ENCODE results near the gene PCOLCE2. TPM values are rescaled to one million over a fixed set of nuclear protein-coding genes. Genes with fewer than 3 reads are reported as not detected.

Gene PCOLCE2
- total RNA-seq, 1 donor from 2014 or later: 1.8 TPM

DNA sequence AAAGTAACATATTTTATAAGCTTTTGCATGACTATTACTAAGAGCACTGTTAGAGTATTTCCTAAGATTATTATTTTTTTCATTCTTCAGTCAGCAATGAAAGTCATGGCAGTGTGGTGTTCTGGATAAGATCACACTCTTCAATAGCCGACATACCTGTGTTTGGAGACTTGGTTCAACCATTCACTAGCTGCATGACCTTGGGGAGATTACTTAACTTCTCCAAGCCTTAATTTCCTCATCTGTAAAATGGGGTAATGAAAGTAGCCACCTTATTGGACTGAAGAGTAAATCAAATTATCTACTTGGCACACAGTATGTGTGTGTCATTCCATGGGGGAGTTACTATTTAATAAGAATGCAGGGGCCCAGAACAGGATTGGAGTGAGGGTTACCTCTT, 24.5 kb upstream of the PCOLCE2 start:
- H3K36me3 Mint-ChIP-seq (ENCODE audit: low read depth, unreplicated experiment): no peaks in the 10 kb centered on the region
- TF ChIP-seq CTCF (IDR thresholded peaks at IDR 0.05; ENCODE audit: unreplicated experiment): no peak
- DNase-seq (ENCODE audit: low spot score): no peak
- peaks cover 3% of the 10 kb centered on the region for H3K27me3 Mint-ChIP-seq (ENCODE audit: unreplicated experiment)
- H3K9me3 Mint-ChIP-seq (ENCODE audit: unreplicated experiment): no peaks in the 10 kb centered on the region
- peaks cover 9% of the 10 kb centered on the region for H3K4me1 Mint-ChIP-seq (ENCODE audit: unreplicated experiment)
- H3K27ac Mint-ChIP-seq (ENCODE audit: unreplicated experiment): no peak overlapping the region
- H3K4me3 Mint-ChIP-seq (ENCODE audit: unreplicated experiment): no peak overlapping the region

DNA sequence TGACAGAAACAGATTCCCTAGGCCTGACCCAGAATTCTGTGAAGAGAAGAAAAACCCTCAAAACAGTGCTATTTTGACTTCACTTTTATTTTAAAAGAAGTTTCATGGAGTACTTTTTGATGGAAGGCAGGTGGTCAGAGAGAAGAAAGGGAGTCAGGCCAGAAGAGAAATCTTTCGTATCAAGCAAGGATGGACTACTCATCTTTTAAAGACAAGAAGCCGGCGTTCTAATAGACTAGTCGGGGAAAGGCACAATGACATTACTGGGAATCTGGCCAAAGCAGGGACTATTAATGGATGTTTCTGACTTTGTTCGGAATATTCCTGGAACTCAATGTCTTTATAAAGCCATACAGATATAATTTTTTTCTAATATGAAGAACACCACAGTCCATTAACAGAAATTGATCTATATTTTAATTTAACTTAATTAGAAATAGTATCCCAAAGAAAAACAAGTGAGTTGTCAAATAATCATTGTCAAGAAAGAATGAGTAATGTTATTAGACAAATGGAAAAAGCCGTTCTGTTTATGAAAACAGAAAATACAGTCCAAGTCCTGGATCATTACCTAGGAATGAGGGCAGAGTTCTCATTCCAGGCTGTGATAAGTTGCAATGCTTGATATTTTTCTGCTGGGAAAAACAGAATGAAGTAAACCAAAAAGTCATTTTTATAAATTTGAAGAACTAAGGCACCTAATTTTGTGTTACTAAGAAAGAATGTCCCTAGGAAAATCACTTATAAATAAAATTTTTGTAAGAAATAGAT, 23.7 kb upstream of the PCOLCE2 start:
- H3K4me1 Mint-ChIP-seq (ENCODE audit: unreplicated experiment): peaks cover 9% of the 10 kb centered on the region
- no peak overlapping the region for H3K4me3 Mint-ChIP-seq (ENCODE audit: unreplicated experiment)
- no peaks in the 10 kb centered on the region for H3K9me3 Mint-ChIP-seq (ENCODE audit: unreplicated experiment)
- H3K36me3 Mint-ChIP-seq (ENCODE audit: low read depth, unreplicated experiment): no peaks in the 10 kb centered on the region
- DNase-seq (ENCODE audit: low spot score): no peak
- peaks cover 3% of the 10 kb centered on the region for H3K27me3 Mint-ChIP-seq (ENCODE audit: unreplicated experiment)
- H3K27ac Mint-ChIP-seq (ENCODE audit: unreplicated experiment): no peak overlapping the region
- TF ChIP-seq CTCF (IDR thresholded peaks at IDR 0.05; ENCODE audit: unreplicated experiment): no peak

DNA sequence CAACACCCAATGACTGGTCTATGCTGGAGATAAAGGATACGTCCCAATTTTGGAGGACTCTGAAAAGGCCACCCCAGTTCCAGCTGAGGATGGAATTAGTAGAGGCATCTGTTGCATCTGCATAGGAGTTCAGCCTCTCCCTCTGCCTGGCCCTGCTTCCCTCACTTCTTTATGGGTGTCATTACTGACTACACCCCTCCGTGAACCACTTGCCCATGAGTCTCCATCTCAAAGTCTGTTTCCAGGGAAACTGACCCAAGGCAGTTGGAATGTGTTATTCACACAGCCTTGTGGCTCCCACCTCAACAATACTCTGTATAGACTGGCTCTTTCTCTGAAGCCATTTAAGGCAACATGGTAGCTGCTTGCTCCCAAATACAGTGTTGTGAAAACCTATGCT, 21.4 kb upstream of the PCOLCE2 start:
- H3K4me3 Mint-ChIP-seq (ENCODE audit: unreplicated experiment): no peak overlapping the region
- no peaks in the 10 kb centered on the region for H3K9me3 Mint-ChIP-seq (ENCODE audit: unreplicated experiment)
- no peak for TF ChIP-seq CTCF (IDR thresholded peaks at IDR 0.05; ENCODE audit: unreplicated experiment)

DNA sequence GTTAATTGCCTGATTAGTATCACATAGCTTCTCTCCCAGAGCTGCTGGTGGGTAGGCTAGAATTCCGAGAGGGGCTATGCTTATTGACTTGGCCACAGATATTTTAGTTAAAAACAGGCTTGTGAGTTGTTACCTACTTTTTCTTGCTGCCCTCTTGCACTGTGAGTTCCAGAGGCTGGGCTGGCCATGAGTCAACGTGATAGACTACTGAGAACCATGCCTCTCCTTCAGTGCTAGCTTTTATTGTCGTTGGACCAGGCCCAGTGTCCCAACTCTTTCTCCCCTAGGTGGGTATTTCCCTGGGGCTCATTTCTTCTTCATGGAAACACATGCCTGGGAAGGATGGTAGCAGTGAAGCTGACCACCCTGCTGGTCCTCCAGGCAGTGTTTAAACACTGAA, 20.4 kb upstream of the PCOLCE2 start:
- H3K9me3 Mint-ChIP-seq (ENCODE audit: unreplicated experiment): no peaks in the 10 kb centered on the region
- no peaks in the 10 kb centered on the region for H3K36me3 Mint-ChIP-seq (ENCODE audit: low read depth, unreplicated experiment)
- no peak for DNase-seq (ENCODE audit: low spot score)
- no peak overlapping the region for H3K27ac Mint-ChIP-seq (ENCODE audit: unreplicated experiment)
- no peak overlapping the region for H3K4me3 Mint-ChIP-seq (ENCODE audit: unreplicated experiment)
- H3K4me1 Mint-ChIP-seq (ENCODE audit: unreplicated experiment): peaks cover 9% of the 10 kb centered on the region
- no peaks in the 10 kb centered on the region for H3K27me3 Mint-ChIP-seq (ENCODE audit: unreplicated experiment)
- TF ChIP-seq CTCF (IDR thresholded peaks at IDR 0.05; ENCODE audit: unreplicated experiment): no peak

More for the DNA sequence above, 21.4 kb upstream of the PCOLCE2 start:
- H3K27me3 Mint-ChIP-seq (ENCODE audit: unreplicated experiment): no peaks in the 10 kb centered on the region
- no peaks in the 10 kb centered on the region for H3K36me3 Mint-ChIP-seq (ENCODE audit: low read depth, unreplicated experiment)
- H3K27ac Mint-ChIP-seq (ENCODE audit: unreplicated experiment): no peak overlapping the region
- peaks cover 9% of the 10 kb centered on the region for H3K4me1 Mint-ChIP-seq (ENCODE audit: unreplicated experiment)
- DNase-seq (ENCODE audit: low spot score): no peak

- Mint-ChIP-seq H3K4me1 (ENCODE audit: unreplicated experiment) (peaks cover 9% of the 10 kb centered on the region), H3K4me3 (ENCODE audit: unreplicated experiment) (no peak overlapping the region), H3K9me3 (ENCODE audit: unreplicated experiment) (no peaks in the 10 kb centered on the region), H3K36me3 (ENCODE audit: low read depth, unreplicated experiment) (no peaks in the 10 kb centered on the region), H3K27me3 (ENCODE audit: unreplicated experiment) (no peaks in the 10 kb centered on the region), H3K27ac (ENCODE audit: unreplicated experiment) (no peak overlapping the region)
- no peak for TF ChIP-seq CTCF (IDR thresholded peaks at IDR 0.05; ENCODE audit: unreplicated experiment)
- DNase-seq (ENCODE audit: low spot score): no peak
These were observed 19.1 kb upstream of the PCOLCE2 start for GRCh38 chr3:142907996-142908395.

Data from endothelial cell (in vitro differentiated cells).